ENCODE data around the gene CLTA. TPM values are rescaled to one million over a fixed set of nuclear protein-coding genes. Genes with fewer than 3 reads are reported as not detected.

Gene CLTA
- total RNA-seq, 1 experiment from 2014 or later, result 195 TPM

DNA sequence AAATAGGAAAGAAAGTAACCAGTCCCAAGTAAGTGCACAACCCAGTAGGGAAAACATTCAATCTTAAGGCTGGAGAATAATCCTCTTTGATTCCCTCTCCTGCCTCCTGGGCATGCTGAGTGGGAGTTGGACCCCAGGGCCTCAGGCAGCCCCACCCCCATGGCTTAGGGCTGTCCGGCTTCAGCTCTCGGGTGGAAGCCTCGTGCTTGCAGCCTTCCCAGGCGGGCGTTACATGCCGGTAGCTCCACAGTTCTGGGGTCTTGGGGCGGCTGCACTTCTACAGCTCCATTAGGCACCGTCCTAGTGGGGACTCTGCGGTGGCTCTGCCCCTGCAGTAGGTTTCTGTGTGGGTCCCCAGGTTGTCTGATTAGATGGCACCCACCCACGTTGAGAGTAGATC, 44.1 kb upstream of the CLTA start:
- H2AFZ ChIP-seq (ENCODE audit: low read length), result no peak overlapping the region
- H3K79me2 ChIP-seq (ENCODE audit: insufficient read depth, low read length), result no peaks in the 10 kb centered on the region
- Mint-ChIP-seq H3K36me3 (ENCODE audit: insufficient read depth in 1 of 3, low read depth in 3 of 3) (peaks cover 13 to 19% (median 16%) of the 10 kb centered on the region in 3 experiments; a peak in 6 of 7 replicates), H3K4me1 (0 out of 4 replicates have a peak, but pooled peaks cover 0 to 5% of the 10 kb centered on the region in 2 experiments), H3K27me3 (ENCODE audit: low read depth) (peaks cover 23% of the 10 kb centered on the region), H3K9me3 (peaks cover 12 to 13% of the 10 kb centered on the region in 2 experiments), H3K27ac (no peak overlapping the region), H3K4me3 (no peak overlapping the region)
- H3K4me1 ChIP-seq (ENCODE audit: insufficient read depth, low read length), result no peaks in the 10 kb centered on the region
- H3K23ac ChIP-seq (ENCODE audit: insufficient read length, low read depth, low read length), result no peak overlapping the region
- H2BK120ac ChIP-seq (ENCODE audit: low read depth, low read length, poor library complexity, severe bottlenecking), result no peak overlapping the region
- no peak overlapping the region for H4K91ac ChIP-seq (ENCODE audit: insufficient read length, low read depth, low read length)
- H3K79me1 ChIP-seq (ENCODE audit: insufficient read depth, low read depth, low read length, poor library complexity, severe bottlenecking), result no peaks in the 10 kb centered on the region
- no peak for DNase-seq
- H2BK12ac ChIP-seq (ENCODE audit: insufficient read length, low read depth, low read length), result no peak overlapping the region
- H4K8ac ChIP-seq (replicated peaks; ENCODE audit: insufficient read length, low read depth, low read length), result no peak overlapping the region
- H3K4ac ChIP-seq (ENCODE audit: low read depth, low read length), result no peak overlapping the region
- no peaks in the 10 kb centered on the region for H3K9me3 ChIP-seq (ENCODE audit: control insufficient read depth, low read depth, low read length)
- H4K20me1 ChIP-seq (ENCODE audit: control insufficient read depth, insufficient read depth, insufficient read length), result no peaks in the 10 kb centered on the region
- H3K4me2 ChIP-seq (ENCODE audit: insufficient read depth, insufficient read length, low read length), result no peak overlapping the region
- H3T11ph ChIP-seq (ENCODE audit: low read length), result no peak overlapping the region
- no peak overlapping the region for H3K9ac ChIP-seq (ENCODE audit: extremely low read depth, insufficient read length, low read length)
- no peak overlapping the region for H2BK20ac ChIP-seq (ENCODE audit: low read depth, low read length, poor library complexity, severe bottlenecking)
- no CpG with 5 or more reads among the region's 10 CpGs for WGBS (ENCODE audit: extremely low coverage, insufficient read length, low lambda C conversion rate)
- H2AK5ac ChIP-seq (ENCODE audit: insufficient read length, low read length), result no peak overlapping the region
- TF ChIP-seq, protein P1, sequence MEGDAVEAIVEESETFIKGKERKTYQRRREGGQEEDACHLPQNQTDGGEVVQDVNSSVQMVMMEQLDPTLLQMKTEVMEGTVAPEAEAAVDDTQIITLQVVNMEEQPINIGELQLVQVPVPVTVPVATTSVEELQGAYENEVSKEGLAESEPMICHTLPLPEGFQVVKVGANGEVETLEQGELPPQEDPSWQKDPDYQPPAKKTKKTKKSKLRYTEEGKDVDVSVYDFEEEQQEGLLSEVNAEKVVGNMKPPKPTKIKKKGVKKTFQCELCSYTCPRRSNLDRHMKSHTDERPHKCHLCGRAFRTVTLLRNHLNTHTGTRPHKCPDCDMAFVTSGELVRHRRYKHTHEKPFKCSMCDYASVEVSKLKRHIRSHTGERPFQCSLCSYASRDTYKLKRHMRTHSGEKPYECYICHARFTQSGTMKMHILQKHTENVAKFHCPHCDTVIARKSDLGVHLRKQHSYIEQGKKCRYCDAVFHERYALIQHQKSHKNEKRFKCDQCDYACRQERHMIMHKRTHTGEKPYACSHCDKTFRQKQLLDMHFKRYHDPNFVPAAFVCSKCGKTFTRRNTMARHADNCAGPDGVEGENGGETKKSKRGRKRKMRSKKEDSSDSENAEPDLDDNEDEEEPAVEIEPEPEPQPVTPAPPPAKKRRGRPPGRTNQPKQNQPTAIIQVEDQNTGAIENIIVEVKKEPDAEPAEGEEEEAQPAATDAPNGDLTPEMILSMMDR (conservative IDR thresholded peaks at IDR 0.05), result no peak
- no peak overlapping the region for H3K18ac ChIP-seq (ENCODE audit: insufficient read length, low read depth, low read length)
- no peak overlapping the region for H3K27ac ChIP-seq (ENCODE audit: insufficient read length, low read depth, low read length)
- no peak overlapping the region for H2BK15ac ChIP-seq (ENCODE audit: low read depth, low read length)
- no peak overlapping the region for H3K14ac ChIP-seq (ENCODE audit: insufficient read depth, low read length)
- H2BK5ac ChIP-seq (ENCODE audit: insufficient read length, low read length), result no peak overlapping the region
- no peaks in the 10 kb centered on the region for H3K27me3 ChIP-seq (ENCODE audit: insufficient read depth, low read length)
- no peaks in the 10 kb centered on the region for H3K23me2 ChIP-seq (ENCODE audit: insufficient read length, low read depth, low read length, poor library complexity, severe bottlenecking)
- H3K56ac ChIP-seq (ENCODE audit: insufficient read length, low read depth, low read length), result no peak overlapping the region
- no peak overlapping the region for H4K5ac ChIP-seq (ENCODE audit: insufficient read length, low read depth, low read length)

All from H9 (cell line).